ENCODE data around the gene EXPH5. TPM values are rescaled to one million over a fixed set of nuclear protein-coding genes. Genes with fewer than 3 reads are reported as not detected.

EXPH5 gene
- total RNA-seq, 1 experiment from 2014 or later = 18.3 TPM

DNA sequence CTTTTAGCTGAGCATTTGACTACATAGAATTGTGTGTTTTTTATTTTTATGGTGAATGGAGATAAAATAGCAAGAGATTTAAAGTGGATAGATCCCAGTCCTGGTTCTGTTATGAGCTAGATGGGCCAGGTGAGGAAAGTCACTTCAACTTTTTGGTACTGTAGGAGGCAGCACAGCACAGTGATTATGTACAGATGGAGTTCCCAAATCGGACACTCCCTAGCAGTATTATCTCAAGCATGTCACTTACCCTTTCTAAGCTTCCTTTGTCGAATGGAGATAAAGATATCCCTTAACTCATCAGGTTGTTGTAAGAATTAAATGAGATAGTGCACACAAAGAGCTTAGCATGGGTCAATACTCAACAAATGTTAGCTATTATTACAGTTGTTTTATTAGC, 5.3 kb downstream of the EXPH5 start:
- no peak overlapping the region for H2AFZ ChIP-seq (ENCODE audit: low read depth, low read length, poor library complexity, severe bottlenecking)
- H3K27me3 ChIP-seq (ENCODE audit: insufficient read depth, low read length) = no peaks in the 10 kb centered on the region
- ChIA-PET CTCF (interaction anchor here (1.2 to 1.7 kb wide), 3 partner anchors 13 to 61 kb away, joined by 3 to 6 read pairs (median 5); no protein-coding TSS in a partner anchor), POLR2A (no interaction called here), RAD21 (ENCODE audit: low non-redundant PET in 1 of 2, low total read pairs in 2 of 2, uncharacterized antibody in 2 of 2, unreplicated experiment in 2 of 2) (interaction anchor here in 1 of 2 experiments (0.7 kb wide), 1 partner anchor 56 kb away, joined by 3 read pairs; no protein-coding TSS in a partner anchor)
- intact Hi-C loops (cut with micrococcal nuclease) = no loop called here
- no peaks in the 10 kb centered on the region for H3K9me3 ChIP-seq (ENCODE audit: control insufficient read depth in 1 of 2, insufficient read depth in 1 of 2, low read depth in 1 of 2, low read length in 2 of 2)
- BruUV-seq (replicated peaks) = no TSS peak
- no peaks in the 10 kb centered on the region for H4K20me1 ChIP-seq (ENCODE audit: insufficient read depth)
- H3K4me3 ChIP-seq (replicated peaks in 1 of 2; ENCODE audit: low read depth in 1 of 2, low read length in 2 of 2) = no peak overlapping the region
- H3K4me2 ChIP-seq (ENCODE audit: low read length) = no peak overlapping the region
- no peak for DNase-seq (ENCODE audit: low read depth, low spot score)
- no peaks in the 10 kb centered on the region for H3K36me3 ChIP-seq (ENCODE audit: control insufficient read depth in 1 of 2, insufficient read depth in 2 of 2, low read length in 2 of 2)
- peaks cover 7 to 16% of the 10 kb centered on the region in 2 experiments for H3K4me1 ChIP-seq (ENCODE audit: control insufficient read depth in 1 of 2, insufficient read depth in 2 of 2, low read length in 2 of 2)
- H3K9me2 ChIP-seq (ENCODE audit: insufficient read depth) = no peaks in the 10 kb centered on the region
- no peak overlapping the region for H3K9ac ChIP-seq (ENCODE audit: low read length)
- TF ChIP-seq, protein P1, sequence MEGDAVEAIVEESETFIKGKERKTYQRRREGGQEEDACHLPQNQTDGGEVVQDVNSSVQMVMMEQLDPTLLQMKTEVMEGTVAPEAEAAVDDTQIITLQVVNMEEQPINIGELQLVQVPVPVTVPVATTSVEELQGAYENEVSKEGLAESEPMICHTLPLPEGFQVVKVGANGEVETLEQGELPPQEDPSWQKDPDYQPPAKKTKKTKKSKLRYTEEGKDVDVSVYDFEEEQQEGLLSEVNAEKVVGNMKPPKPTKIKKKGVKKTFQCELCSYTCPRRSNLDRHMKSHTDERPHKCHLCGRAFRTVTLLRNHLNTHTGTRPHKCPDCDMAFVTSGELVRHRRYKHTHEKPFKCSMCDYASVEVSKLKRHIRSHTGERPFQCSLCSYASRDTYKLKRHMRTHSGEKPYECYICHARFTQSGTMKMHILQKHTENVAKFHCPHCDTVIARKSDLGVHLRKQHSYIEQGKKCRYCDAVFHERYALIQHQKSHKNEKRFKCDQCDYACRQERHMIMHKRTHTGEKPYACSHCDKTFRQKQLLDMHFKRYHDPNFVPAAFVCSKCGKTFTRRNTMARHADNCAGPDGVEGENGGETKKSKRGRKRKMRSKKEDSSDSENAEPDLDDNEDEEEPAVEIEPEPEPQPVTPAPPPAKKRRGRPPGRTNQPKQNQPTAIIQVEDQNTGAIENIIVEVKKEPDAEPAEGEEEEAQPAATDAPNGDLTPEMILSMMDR (IDR thresholded peaks at IDR 0.05 in 2 of 3, conservative IDR thresholded peaks at IDR 0.05 in 1 of 3; ENCODE audit: borderline replicate concordance in 1 of 3, insufficient read depth in 1 of 3, low read depth in 2 of 3, low read length in 2 of 3) = 0 out of 6 replicates have a peak, but pooled peaks have one; percentile 8 to 16 (median 13)
- TF ChIP-seq CBX3 (IDR thresholded peaks at IDR 0.05; ENCODE audit: low read depth) (no peak), JUND (IDR thresholded peaks at IDR 0.05) (no peak), RAD21 (IDR thresholded peaks at IDR 0.05; ENCODE audit: low read depth) (peak; percentile 36), CEBPB (IDR thresholded peaks at IDR 0.05; ENCODE audit: low read depth) (no peak)
- ATAC-seq = no peak
- no peak overlapping the region for H3K27ac ChIP-seq (ENCODE audit: low read depth, low read length)
- peaks cover 26% of the 10 kb centered on the region; the same call in 1 of the 2 replicates for H3K79me2 ChIP-seq (ENCODE audit: insufficient read depth, low read length)

- no peaks in the 10 kb centered on the region for H3K27me3 ChIP-seq (ENCODE audit: insufficient read depth, low read length)
- BruUV-seq (replicated peaks) = no TSS peak
- no peaks in the 10 kb centered on the region for H3K36me3 ChIP-seq (ENCODE audit: control insufficient read depth in 1 of 2, insufficient read depth in 2 of 2, low read length in 2 of 2)
- POLR2A ChIA-PET = no interaction called here
- H3K4me2 ChIP-seq (ENCODE audit: low read length) = no peak overlapping the region
- RAD21 ChIA-PET (ENCODE audit: low non-redundant PET in 1 of 2, low total read pairs in 2 of 2, uncharacterized antibody in 2 of 2, unreplicated experiment in 2 of 2) = no interaction called here
- H3K4me1 ChIP-seq (ENCODE audit: control insufficient read depth in 1 of 2, insufficient read depth in 2 of 2, low read length in 2 of 2) = peaks cover 5 to 9% of the 10 kb centered on the region in 2 experiments
- H4K20me1 ChIP-seq (ENCODE audit: insufficient read depth) = no peaks in the 10 kb centered on the region
- H3K27ac ChIP-seq (ENCODE audit: low read depth, low read length) = no peak overlapping the region
- no peak overlapping the region for H3K4me3 ChIP-seq (replicated peaks in 1 of 2; ENCODE audit: low read depth in 1 of 2, low read length in 2 of 2)
- TF ChIP-seq, protein P2, sequence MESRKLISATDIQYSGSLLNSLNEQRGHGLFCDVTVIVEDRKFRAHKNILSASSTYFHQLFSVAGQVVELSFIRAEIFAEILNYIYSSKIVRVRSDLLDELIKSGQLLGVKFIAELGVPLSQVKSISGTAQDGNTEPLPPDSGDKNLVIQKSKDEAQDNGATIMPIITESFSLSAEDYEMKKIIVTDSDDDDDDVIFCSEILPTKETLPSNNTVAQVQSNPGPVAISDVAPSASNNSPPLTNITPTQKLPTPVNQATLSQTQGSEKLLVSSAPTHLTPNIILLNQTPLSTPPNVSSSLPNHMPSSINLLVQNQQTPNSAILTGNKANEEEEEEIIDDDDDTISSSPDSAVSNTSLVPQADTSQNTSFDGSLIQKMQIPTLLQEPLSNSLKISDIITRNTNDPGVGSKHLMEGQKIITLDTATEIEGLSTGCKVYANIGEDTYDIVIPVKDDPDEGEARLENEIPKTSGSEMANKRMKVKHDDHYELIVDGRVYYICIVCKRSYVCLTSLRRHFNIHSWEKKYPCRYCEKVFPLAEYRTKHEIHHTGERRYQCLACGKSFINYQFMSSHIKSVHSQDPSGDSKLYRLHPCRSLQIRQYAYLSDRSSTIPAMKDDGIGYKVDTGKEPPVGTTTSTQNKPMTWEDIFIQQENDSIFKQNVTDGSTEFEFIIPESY (IDR thresholded peaks at IDR 0.05; ENCODE audit: extremely low read depth, insufficient replicate concordance, low read length) = no peak
- no peak for TF ChIP-seq EZH2phosphoT487 (IDR thresholded peaks at IDR 0.05; ENCODE audit: borderline replicate concordance)
- no peak for TF ChIP-seq RAD21 (IDR thresholded peaks at IDR 0.05; ENCODE audit: low read depth)
- no peak for TF ChIP-seq ZNF274 (IDR thresholded peaks at IDR 0.05; ENCODE audit: low read depth, low read length)
- TF ChIP-seq FOSL1 (IDR thresholded peaks at IDR 0.05; ENCODE audit: low read depth) = no peak
- no peak overlapping the region for H2AFZ ChIP-seq (ENCODE audit: low read depth, low read length, poor library complexity, severe bottlenecking)
- ATAC-seq = no peak
- no peaks in the 10 kb centered on the region for H3K9me3 ChIP-seq (ENCODE audit: control insufficient read depth in 1 of 2, insufficient read depth in 1 of 2, low read depth in 1 of 2, low read length in 2 of 2)
- intact Hi-C loops (cut with micrococcal nuclease) = no loop called here
- H3K9me2 ChIP-seq (ENCODE audit: insufficient read depth) = no peaks in the 10 kb centered on the region
- no peak overlapping the region for H3K9ac ChIP-seq (ENCODE audit: low read length)
- DNase-seq (ENCODE audit: low read depth, low spot score) = no peak
- CTCF ChIA-PET = no interaction called here
- H3K79me2 ChIP-seq (ENCODE audit: insufficient read depth, low read length) = peaks cover 21% of the 10 kb centered on the region; the same call in 1 of the 2 replicates
Measured at GRCh38 chr11:108587109-108587508, 6.5 kb downstream of the EXPH5 start.

Data from HCT116 (cell line).